SK-N-DZ (cell line): ENCODE measurements around the gene RAD21L1.
A peak's percentile ranks its signal among the peaks of the same experiment; 100 is the strongest.

ENCODE experiments used
- DNase-seq: peaks from one replicate; pipeline ENCODE4 v3.0.0-alpha.2; 2015; ENCODE audit warnings: low spot score

RAD21L1 gene

GRCh38 chr20:1295276-1295930 lies 69.6 kb downstream of the RAD21L1 start:
- DNase-seq: no peak

DNA sequence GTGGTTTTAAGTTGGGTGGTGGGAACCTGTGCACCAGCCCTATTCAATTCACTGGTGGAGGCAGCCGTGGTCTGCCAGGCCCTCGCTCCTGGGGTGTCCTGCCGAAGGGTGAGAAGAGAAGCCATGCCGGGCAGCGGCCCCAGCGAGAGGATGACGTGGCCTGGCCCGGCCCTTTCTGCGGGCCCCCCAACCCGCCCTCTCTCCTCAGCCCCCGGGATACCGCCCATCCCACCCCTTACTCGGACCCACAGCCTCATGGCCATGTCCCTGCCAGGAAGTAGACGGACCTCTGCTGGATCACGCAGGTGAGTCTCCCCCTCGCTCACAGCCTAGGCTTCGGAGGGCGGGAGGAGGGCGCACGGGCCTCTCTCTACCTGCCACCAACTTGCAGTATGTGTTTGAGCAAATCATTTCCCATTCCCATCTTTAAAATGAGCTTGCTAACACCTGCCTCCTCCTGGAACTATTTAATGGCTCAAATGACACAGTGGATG lies 70.3 kb downstream of the RAD21L1 start:
- DNase-seq: no peak

DNA sequence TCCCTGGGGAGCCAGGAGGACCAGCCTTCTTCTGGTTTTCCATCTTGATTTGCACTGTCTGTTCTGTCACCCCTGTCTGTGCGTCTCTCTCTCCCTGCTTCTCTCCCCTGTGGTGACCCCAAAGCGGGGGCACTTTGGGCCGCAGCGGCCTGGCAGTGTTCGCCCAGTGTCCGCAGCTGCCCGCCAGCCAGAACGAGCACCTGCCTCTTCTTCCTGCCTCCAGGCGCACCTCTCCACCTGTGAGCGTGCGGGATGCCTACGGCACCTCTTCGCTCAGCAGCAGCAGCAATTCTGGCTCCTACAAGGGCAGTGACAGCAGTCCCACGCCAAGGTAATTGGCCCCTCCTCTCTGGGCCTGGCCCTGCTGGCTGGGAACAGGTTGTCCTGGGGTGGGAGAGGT lies 71.1 kb downstream of the RAD21L1 start:
- no peak for DNase-seq

DNA sequence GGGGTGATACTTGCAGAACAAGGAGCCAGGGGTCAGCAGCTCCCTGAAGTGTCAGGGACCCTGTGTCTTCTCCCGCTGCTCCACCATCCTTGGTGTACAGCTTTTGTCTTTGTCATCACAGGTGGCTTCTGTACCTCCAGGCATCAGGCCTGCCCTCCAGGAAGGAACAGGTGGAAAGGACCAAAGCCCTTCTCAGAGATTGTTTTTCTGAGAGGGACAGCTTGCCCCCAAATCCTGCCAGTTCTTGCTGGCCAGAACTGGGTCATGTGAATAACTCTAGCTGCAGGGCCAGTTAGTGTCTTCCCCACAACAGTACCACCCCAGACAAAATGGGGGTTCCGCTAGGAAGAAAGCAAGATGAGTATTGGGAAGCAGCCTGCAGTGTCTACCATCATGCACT lies 71.6 kb downstream of the RAD21L1 start:
- DNase-seq: no peak

- DNase-seq: no peak
Observed at GRCh38 chr20:1298166-1298565, 72.3 kb downstream of the RAD21L1 start.

DNA sequence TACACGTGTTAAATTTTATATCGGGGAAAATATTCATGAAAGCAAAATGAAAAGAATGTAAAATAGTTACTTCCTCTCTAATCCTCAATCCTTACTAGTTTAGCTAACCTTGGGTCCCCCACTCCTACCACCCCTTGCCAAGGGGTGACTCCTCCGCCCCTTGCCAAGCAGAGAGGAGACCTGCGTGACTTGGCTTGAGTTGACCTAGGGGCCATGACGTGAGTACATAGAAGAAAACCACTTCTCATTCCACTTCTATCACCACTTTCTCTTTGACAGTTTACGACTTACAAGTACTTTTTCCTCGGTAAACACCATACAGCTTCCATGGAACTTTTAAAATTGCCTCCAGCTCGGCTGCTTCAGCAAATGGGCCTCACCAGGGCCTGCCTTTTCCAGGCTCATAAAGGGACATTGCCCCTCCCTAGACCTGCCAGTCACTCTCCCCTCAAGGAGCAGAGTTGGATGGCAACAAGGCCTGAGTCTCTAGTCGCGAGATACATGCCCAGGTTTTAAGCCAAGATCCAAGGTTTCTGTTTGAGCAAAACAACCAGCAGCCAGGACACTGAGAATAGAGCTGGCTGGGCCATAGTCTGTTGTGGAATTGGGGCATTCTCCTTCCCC lies 73.2 kb downstream of the RAD21L1 start:
- DNase-seq: no peak

- peak; percentile 29 for DNase-seq
Observed at GRCh38 chr20:1299522-1299921, 73.7 kb downstream of the RAD21L1 start.

DNA sequence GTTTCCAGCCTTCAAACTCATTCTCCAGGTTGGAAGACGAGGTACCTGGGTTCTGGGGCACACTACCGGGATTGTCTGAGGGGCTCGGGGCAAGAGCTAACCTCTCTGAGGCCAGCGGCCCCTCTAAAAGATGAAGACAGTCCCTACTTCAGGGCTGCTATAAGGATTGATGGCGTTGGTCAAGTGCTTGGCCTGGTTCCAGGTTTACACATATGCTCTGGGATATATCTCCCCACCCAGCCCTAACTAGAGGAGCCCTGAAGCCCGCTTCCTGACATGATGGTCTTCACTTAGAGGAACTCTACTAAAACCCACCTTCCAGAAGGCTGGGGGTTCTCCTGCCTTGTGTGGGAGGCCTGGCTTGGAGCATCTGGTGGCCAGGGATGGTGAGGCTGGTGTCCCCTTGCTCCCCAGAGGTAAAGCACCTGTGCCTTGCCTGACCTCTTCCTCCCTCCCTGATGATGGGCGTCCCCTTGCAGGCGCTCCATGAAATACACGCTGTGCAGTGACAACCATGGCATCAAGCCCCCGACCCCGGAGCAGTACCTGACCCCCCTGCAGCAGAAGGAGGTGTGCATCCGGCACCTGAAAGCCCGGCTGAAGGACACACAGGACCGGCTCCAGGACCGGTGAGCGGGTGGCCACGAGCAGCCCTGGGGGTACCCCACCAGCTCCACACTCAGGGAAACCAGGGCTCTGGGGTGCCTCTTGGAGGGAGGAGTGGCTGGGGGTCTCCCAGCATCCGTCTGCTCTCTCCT lies 74.4 kb downstream of the RAD21L1 start:
- no peak for DNase-seq

DNA sequence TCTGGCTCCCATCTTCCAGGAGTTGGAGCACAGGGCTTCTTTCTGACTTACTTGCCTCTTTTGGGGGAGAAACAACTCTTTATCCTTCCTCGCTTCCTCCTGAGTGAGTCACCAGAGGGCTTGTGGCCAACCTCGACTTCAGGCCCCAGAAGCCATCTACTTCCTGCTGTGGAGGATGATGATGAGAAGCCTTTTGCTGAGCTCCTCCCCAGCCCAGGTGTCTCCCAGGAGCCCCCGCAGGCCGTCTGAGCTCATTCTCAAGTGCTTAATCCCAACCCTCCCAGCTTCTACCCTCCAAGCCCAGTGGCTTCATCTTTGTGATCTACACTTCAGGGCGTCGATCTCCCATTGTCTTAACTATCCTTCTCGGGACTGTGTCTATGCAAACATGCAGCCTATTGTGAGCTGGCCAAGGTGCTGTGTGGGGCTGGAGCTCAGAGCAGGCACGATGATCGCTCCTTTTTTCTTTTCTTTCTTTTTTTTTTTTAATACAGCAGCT lies 75.2 kb downstream of the RAD21L1 start:
- DNase-seq: no peak

- DNase-seq: no peak
Observed at GRCh38 chr20:1302685-1303541, 77.1 kb downstream of the RAD21L1 start.

GRCh38 chr20:1304710-1305515 lies 79.1 kb downstream of the RAD21L1 start:
- DNase-seq: peak; percentile 64
